GM19351 (cell line): ENCODE measurements around the gene TBRG4.

Experiments used
- ATAC-seq: cut with Tn5 transposase; IDR thresholded peaks from one replicate; pipeline ENCODE4 v1.9.1; 2021; ENCODE audit warnings: mild to moderate bottlenecking, moderate library complexity; ENCODE audit not compliant: unreplicated experiment

The TBRG4 gene

GRCh38 chr7:45092100-45092930 is 19.2 kb downstream of the TBRG4 start:
- no peak for ATAC-seq

- no peak for ATAC-seq
These were observed 22.1 kb downstream of the TBRG4 start for GRCh38 chr7:45089341-45089891.

GRCh38 chr7:45088821-45089340 is 22.6 kb downstream of the TBRG4 start, which contains the start of gene NACAD:
Gene NACAD, minus strand, starts transcription at chr7:45088969. Its CDS starts 75 bp downstream, at chr7:45088894.
- ATAC-seq: no peak

GRCh38 chr7:45088146-45088701 is 23.3 kb downstream of the TBRG4 start:
- no peak for ATAC-seq

- ATAC-seq: no peak
These were observed 24.0 kb downstream of the TBRG4 start for GRCh38 chr7:45087301-45088145.

GRCh38 chr7:45086331-45087065 is 25.0 kb downstream of the TBRG4 start:
- no peak for ATAC-seq

GRCh38 chr7:45085619-45086200 is 25.8 kb downstream of the TBRG4 start:
- ATAC-seq: no peak

GRCh38 chr7:45084901-45085618 is 26.4 kb downstream of the TBRG4 start:
- no peak for ATAC-seq

- no peak for ATAC-seq
These were observed 27.2 kb downstream of the TBRG4 start for GRCh38 chr7:45084336-45084735.

- ATAC-seq: no peak
These were observed 28.6 kb downstream of the TBRG4 start for GRCh38 chr7:45082831-45083331.

GRCh38 chr7:45082031-45082830 is 29.3 kb downstream of the TBRG4 start:
- ATAC-seq: no peak

- ATAC-seq: no peak
These were observed 29.9 kb downstream of the TBRG4 start for GRCh38 chr7:45081670-45081974.

- no peak for ATAC-seq
These were observed 30.4 kb downstream of the TBRG4 start for GRCh38 chr7:45080958-45081669.

GRCh38 chr7:45080265-45080957 is 31.1 kb downstream of the TBRG4 start:
- ATAC-seq: no peak

GRCh38 chr7:45078125-45078681 is 33.3 kb downstream of the TBRG4 start:
- ATAC-seq: no peak

- no peak for ATAC-seq
These were observed 33.9 kb downstream of the TBRG4 start for GRCh38 chr7:45077579-45077978.

- ATAC-seq: no peak
These were observed 34.6 kb downstream of the TBRG4 start for GRCh38 chr7:45076946-45077345.
